Measurements from ENCODE around the gene SMAD9.

SMAD9 gene

GRCh38 chr13:36919833-36920615, at the start of gene SMAD9:
Gene SMAD9, minus strand, starts transcription at chr13:36920238. Its CDS starts 40,549 bp downstream, at chr13:36879689.
- no peak for DNase-seq

- DNase-seq: no peak
These were observed 46.4 kb upstream of the SMAD9 start for GRCh38 chr13:36966404-36966803.

GRCh38 chr13:36965767-36966166, 45.7 kb upstream of the SMAD9 start:
- no peak for DNase-seq

DNA sequence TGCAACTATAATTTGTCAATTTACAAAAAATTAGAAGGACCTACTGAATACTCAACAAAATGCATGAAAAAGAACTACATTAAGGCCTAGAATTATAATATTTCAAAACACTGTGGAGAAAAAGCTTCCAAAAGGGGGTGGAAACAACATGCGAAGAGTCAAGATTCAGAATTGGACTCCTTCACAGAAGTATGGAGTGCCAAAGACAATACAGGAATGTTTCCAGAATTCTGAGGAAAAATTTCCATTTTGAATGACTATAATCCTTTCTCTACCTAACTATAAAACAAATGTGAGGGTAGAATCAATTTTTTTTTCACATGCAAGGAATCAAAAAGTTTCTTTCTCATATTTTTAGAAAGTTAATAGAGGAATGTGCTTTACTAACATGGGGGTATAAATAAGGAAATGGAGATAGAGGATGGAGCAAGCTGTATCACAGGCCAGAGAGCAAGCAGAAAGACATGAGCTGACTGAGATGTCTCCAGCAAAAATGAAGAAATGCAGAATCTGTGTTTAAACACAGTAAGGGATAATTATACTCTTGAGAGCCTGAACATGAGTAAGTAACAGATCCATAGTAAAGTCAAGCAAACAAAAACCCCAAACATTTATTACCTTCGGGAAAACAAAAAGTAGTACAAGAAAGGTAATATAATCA, 39.5 kb upstream of the SMAD9 start:
- no peak for DNase-seq

- DNase-seq: no peak
These were observed 34.5 kb upstream of the SMAD9 start for GRCh38 chr13:36954542-36954941.

DNA sequence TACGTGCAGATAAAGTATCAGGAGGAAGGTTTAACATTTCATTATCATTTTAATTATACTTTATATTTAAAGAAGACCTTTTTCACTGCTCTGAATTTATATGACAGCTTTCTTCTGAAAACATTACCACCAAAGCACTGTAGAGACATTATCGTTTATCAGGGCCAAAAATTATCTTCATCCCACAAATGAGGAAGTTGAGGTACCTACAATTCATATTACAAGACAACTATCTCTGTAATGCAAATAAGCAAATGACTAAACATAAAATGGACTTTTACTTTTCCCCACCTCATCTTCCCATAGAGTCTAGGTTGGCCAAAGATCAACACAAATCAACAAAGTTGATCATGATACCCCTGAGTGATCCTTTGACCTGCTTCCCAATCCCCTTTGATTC, 30.9 kb upstream of the SMAD9 start:
- DNase-seq: no peak

DNA sequence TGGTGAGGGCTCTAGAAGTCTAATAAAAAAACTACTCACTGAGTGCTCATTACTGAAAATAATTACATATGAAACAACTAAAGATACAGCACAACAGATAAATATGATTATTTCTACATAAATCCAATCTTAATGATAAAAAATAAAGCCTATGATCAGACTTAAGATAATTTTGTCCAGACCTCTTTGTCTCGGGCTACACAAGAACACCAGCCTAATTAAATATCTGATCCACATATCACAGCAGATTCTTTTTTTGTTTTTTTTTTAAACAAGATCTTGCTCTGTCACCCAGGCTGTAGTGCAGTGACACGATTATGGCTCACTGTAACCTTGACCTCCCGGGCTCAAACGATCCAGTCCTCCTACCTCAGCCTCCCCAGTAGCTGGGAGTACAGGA, 30.3 kb upstream of the SMAD9 start:
- DNase-seq: no peak

DNA sequence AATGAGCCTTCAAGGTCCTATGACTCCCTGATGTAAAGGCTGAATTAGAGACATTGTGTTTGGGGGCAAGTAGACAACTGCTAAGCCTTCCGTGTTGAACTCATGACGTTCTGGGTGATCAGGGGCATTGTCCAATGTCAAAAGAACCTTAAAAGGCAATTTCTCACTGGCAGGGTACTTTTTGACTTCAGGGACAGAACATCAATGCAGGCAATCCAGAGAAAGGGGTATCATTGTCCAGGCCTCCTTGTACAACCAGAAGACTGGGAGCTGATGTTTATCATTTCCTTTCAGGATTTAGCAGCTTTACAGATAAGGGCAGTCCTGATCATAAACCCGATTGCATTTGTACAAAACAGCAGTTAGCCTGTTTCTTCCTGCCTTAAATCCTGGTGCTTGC, 25.0 kb upstream of the SMAD9 start:
- DNase-seq: no peak

DNA sequence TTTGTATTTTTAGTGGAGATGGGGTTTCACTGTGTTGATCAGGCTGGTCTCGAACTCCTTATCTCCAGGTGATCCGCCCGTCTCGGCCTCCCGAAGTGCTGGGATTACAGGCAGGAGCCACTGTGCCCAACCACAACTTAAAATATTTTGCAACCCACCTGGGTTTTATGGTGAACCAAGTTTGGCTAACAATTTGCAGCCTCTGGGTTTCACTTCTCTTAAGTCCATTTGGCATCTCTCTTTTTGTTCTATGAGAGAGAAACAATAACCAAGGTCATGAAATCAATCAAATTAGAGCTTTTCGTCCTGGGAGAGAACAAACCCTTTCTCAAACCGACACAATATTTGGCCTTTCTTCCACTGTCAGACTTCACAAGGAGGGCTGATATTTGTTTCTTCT, 5.6 kb upstream of the SMAD9 start:
- peak; percentile 73 for DNase-seq

DNA sequence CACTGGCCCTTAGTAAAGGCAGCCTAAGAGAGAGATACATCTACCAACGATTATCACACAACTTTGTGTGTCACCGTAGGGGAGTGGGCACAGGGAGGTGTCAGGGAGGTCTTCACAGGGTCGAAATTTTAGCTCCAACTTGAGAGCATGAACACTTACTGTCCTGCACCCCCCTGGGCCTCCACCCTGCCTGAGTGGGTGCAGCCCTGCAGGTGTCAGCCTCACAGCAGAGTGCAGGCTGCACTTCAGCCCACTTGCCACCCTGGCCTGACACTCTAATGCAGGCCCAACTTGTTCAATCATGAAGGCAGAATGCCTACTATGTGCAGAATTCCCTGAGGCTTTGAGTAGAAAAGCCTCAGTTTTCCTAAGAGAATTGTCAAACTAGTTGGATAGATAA, 4.0 kb upstream of the SMAD9 start:
- no peak for DNase-seq

DNA sequence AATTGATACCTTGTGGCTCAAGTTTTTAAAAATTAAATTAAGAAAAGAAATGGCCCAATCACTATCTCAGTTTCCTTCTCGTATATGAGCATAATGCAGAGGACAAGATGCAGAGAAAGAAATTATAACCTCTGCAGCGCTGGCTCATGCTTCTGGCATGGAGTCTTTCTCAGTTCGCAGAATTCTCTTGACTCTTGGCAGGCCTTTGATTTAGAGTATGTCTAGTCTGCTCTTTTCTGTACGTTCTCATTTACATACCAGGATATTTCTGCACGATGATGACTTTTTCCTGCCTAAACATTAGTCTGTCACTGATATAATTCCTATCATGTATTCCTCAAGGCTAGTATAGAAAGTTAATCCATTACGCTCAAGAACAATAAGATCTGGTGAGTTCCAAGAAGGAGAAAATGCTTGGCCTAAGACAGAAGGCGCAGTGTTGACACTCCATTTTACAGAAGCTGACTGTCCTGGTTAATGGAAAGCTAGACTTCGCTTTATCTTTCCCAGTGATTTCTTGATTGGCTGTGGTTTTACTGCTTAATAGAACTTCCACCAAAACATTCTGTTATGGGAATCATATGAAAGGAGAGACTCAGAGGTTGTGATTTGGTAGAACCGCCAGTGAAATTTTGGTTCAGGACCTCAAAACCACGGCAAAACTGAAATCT, 1.7 kb upstream of the SMAD9 start:
- DNase-seq: no peak

GRCh38 chr13:36920616-36921185, 663 bp upstream of the SMAD9 start:
- no peak for DNase-seq

- DNase-seq: no peak
These were observed 736 bp downstream of the SMAD9 start for GRCh38 chr13:36919171-36919832.

DNA sequence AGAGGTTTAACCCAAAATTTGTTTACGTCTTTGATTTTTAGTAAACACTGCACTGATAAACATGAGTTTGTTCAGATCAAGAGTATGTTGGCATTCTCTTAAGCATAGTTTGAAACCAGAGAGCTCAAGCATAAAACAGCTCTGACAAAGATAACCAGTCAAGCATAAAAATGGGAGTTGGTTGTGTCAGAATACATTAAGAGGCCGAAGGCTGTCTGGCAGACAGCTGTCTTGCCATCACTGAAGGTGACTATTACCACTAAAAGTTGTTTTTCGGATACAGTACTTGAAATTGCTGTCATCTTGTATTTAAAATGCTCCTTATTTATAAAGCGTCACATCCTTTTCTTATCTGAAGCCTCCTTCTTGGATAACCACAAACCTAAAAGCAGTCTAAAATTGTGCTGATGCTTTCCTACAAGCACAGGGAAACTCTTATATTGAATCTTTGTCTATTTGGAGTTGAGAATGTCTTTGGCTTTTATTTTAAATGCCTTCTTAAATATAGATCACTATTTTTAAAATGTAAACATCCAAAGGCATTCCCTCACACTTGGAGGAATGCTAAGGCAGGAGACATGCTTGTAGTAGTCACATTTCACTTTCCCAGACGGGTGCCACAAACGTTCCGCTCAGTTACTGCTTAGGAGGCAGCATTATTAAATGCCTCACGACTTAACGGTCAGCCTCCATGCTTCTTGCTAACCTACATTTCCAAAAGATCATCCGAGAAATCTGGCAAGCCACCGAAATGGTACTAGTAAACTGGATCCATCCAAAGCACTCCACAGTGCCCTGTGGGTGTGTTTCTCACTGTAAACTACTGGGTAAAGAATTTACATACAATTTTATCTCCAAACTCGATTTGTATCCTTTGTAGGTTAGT, 1.5 kb downstream of the SMAD9 start:
- no peak for DNase-seq

GRCh38 chr13:36917311-36917710, 2.7 kb downstream of the SMAD9 start:
- no peak for DNase-seq

DNA sequence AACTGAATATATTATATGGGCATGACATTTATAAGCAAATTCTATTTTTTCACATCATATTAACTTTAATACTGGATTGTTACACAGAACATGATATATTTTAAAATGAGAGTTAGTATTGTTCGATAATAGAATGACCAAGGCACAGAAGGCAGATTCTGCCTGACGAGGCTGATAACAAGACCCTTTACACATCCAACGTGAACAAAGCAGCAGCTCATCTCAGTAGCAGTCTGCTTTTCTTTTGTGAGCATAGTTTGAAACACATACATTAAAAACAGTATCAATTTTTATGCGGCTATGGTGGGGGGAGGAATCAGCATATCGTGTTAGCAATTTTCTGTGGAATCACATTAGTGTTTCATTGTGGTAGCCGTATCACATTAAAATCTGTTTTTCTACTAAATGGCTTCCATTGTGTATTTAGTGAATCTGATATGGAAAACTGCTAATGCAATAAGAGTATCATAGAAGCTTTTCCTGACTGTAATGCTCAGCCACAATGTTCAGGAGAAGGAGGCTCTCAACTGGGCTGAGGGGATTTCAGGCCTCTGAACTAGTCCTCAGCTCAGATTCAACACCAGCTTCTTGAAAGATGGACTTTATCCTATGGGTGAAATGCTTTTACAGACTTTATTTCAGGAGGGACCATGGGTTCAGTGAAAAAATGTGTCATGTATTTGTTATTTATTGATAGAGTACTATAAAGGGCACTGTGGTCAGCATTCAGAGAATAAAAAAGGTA, 4.0 kb downstream of the SMAD9 start:
- DNase-seq: no peak

DNA sequence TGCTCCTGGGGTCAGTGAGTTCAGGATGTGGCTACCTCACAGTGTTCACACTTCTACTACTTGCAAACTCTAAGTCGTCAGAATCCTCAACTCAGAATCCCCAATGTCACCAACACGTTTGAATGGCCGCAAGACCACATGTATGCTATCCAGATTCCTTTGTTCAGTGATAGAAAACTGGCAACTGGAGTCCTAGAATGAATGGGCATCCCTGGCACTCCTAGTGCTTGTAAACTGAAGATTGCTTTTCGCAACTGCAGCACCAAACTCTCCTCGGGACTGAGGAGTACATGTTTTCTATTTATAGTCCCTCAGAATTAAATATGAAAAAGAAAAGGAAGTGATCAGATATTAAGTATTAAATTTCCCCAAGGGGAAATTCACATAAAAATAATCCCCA, 4.9 kb downstream of the SMAD9 start:
- no peak for DNase-seq

DNA sequence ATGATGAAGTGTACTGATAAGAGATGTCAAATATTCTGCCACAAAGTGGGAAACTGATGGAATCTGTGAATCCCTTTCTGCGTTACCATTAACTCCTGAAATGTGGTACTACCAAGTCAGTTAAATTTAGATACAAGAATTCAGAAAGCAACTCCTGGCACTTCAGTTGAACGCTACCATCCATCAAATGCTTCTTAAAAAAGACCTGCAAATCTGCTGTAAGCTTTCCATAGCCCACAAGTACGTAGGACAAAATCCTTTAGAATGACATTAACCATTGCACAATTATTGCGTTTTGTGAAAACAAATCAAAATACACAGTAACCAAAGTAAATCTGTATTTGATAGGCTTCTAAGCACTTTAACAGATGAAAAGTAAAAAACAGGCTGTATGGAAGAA, 5.4 kb downstream of the SMAD9 start:
- no peak for DNase-seq

- DNase-seq: no peak
These were observed 6.6 kb downstream of the SMAD9 start for GRCh38 chr13:36913463-36913862.

- DNase-seq: no peak
These were observed 7.1 kb downstream of the SMAD9 start for GRCh38 chr13:36912973-36913372.

DNA sequence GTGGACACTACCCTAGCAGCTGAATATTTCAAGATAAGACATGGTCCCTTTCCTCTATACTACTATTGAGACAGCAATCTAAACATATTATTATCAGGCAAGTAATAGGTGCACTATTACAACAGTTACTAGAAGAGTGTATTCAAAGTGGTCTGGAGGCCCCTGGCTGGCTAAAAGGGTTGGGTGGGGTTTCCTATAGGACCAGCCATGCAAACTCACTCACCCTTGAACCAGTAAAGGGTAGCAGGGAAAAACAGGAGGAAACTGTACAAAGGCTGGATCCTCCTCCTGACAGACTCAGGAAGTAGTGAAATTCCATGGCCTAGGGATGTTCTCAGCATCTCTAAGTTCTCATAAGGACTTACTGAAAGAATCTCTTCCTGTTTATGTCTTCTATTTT, 7.7 kb downstream of the SMAD9 start:
- no peak for DNase-seq
